Endothelial cell of umbilical vein (primary cell): ENCODE results near the gene C3orf38. TPM values are rescaled to one million over a fixed set of nuclear protein-coding genes. Genes with fewer than 3 reads are reported as not detected.

Experiments used
- BruUV-seq: library from RNA; stranded (reverse); fragments of 400-500 nt; replicated peaks from 2 replicates; lab custom pipeline; 2021; lab: Mats Ljungman, UMichigan
- CTCF ChIA-PET: fragments of 300-600, 350-600 bp; sonication (Branson Sonifier 250); formaldehyde crosslinking; loops from one replicate; lab custom pipeline; 2021; ENCODE audit warnings: antibody characterized with exemption, inconsistent platforms; lab: Charles Lee
- POLR2A ChIA-PET: fragments of 300-600, 350-600 bp; sonication (Branson Sonifier 250); formaldehyde crosslinking; loops from one replicate; lab custom pipeline; 2021; ENCODE audit warnings: antibody characterized with exemption, inconsistent platforms; lab: Charles Lee
- DNase-seq: peaks from one replicate; pipeline ENCODE4 v3.0.0-alpha.2; 2011; ENCODE audit warnings: low read depth, low spot score
- FAIRE-seq: peaks from 2 replicates; lab custom pipeline; 2011; peaks lifted over from hg19 to GRCh38; lab: Jason Lieb, UNC
- H2AFZ ChIP-seq: 2 replicates; pipeline ENCODE4 v1.6.0; 2012; ENCODE audit warnings: low read depth, low read length, control low read depth, inconsistent platforms
- H3K27ac ChIP-seq: 2 replicates; pipeline ENCODE4 v1.5.1; 2011; ENCODE audit warnings: low read depth, mild to moderate bottlenecking, control low read depth, low read length, moderate library complexity; ENCODE audit not compliant: insufficient read depth
- H3K27me3 ChIP-seq, 2 experiments: 2 replicates each; pipeline versions ENCODE4 v1.6.0 to v1.6.1; 2011; ENCODE audit warnings: low read length in 2 of 2, mixed read lengths in 1 of 2; ENCODE audit not compliant: control insufficient read depth in 2 of 2, insufficient read depth in 2 of 2
- H3K36me3 ChIP-seq, 2 experiments: 2 replicates in 1 of 2; 3 replicates in 1 of 2; pipeline ENCODE4 v1.5.1; 2011; ENCODE audit warnings: low read length in 2 of 2, mild to moderate bottlenecking in 1 of 2, moderate library complexity in 1 of 2; ENCODE audit not compliant: control insufficient read depth in 2 of 2, insufficient read depth in 2 of 2; ENCODE audit errors: extremely low read depth in 1 of 2
- H3K4me1 ChIP-seq: 3 replicates; pipeline ENCODE4 v1.5.1; 2011; ENCODE audit warnings: mild to moderate bottlenecking, low read length; ENCODE audit not compliant: control insufficient read depth, insufficient read depth; ENCODE audit errors: extremely low read depth
- H3K4me2 ChIP-seq: 2 replicates; pipeline ENCODE4 v1.6.1; 2011; ENCODE audit warnings: low read length, control low read depth, mixed read lengths; ENCODE audit not compliant: insufficient read depth
- H3K4me3 ChIP-seq, 3 experiments: fragments of 200-600 bp in 1 of 3; sonication (generic), shearing (Covaris generic) in 1 of 3; replicated peaks in 1 of 3; 2 replicates each; pipeline ENCODE4 v1.5.1; 2011 to 2016; ENCODE audit warnings: control low read depth in 3 of 3, low read length in 3 of 3, mild to moderate bottlenecking in 2 of 3, inconsistent platforms in 1 of 3, low read depth in 1 of 3, moderate library complexity in 1 of 3; ENCODE audit not compliant: insufficient read depth in 1 of 3
- H3K79me2 ChIP-seq: 2 replicates; pipeline ENCODE4 v1.6.0; 2012; ENCODE audit warnings: low read length, inconsistent platforms; ENCODE audit not compliant: control insufficient read depth, insufficient read depth
- H3K9ac ChIP-seq: replicated peaks from 2 replicates; pipeline ENCODE3; 2011; ENCODE audit warnings: low read length, control low read depth; ENCODE audit not compliant: insufficient read depth; ENCODE audit errors: extremely low read depth
- H3K9me1 ChIP-seq: replicated peaks from 3 replicates; pipeline ENCODE4 v1.6.0; 2011; ENCODE audit warnings: mild to moderate bottlenecking, low read length; ENCODE audit not compliant: control insufficient read depth, insufficient read depth; ENCODE audit errors: extremely low read depth
- H3K9me3 ChIP-seq: replicated peaks from 2 replicates; pipeline ENCODE4 v1.5.1; 2012; ENCODE audit warnings: low read length, inconsistent platforms; ENCODE audit not compliant: control insufficient read depth, insufficient read depth
- H4K20me1 ChIP-seq: replicated peaks from 2 replicates; pipeline ENCODE3; 2011; ENCODE audit warnings: mild to moderate bottlenecking, low read length; ENCODE audit not compliant: control insufficient read depth, insufficient read depth; ENCODE audit errors: extremely low read depth
- EZH2 ChIP-seq: IDR thresholded peaks from 2 replicates; pipeline ENCODE4 v1.6.1; 2012; ENCODE audit warnings: borderline replicate concordance, low read depth, mild to moderate bottlenecking, moderate library complexity, low read length, inconsistent platforms; ENCODE audit not compliant: severe bottlenecking
- FOS ChIP-seq: IDR thresholded peaks from 2 replicates; pipeline ENCODE4 v1.6.1; 2011; ENCODE audit warnings: mild to moderate bottlenecking, low read length, moderate library complexity, borderline replicate concordance; ENCODE audit not compliant: insufficient read depth
- GATA2 ChIP-seq: IDR thresholded peaks from 2 replicates; pipeline ENCODE4 v1.7.0; 2011; ENCODE audit warnings: low read depth, mild to moderate bottlenecking, moderate library complexity, mixed read lengths, low read length; ENCODE audit not compliant: insufficient read length, insufficient read depth
- JUN ChIP-seq: IDR thresholded peaks from 2 replicates; pipeline ENCODE4 v1.6.1; 2011; ENCODE audit warnings: borderline replicate concordance, low read depth; ENCODE audit not compliant: insufficient read length, insufficient read depth
- MYC ChIP-seq: IDR thresholded peaks from one replicate; pipeline ENCODE4 v1.6.1; 2011; ENCODE audit warnings: mild to moderate bottlenecking, low read depth, low read length
- POLR2A ChIP-seq: IDR thresholded peaks from 2 replicates; pipeline ENCODE4 v1.6.1; 2012; ENCODE audit warnings: low read depth, mild to moderate bottlenecking, control low read depth, low read length
- POLR2AphosphoS5 ChIP-seq: IDR thresholded peaks from 2 replicates; pipeline ENCODE4 v1.6.1; 2012; ENCODE audit warnings: low read depth, mild to moderate bottlenecking, control low read depth, low read length, moderate library complexity; ENCODE audit not compliant: insufficient read depth
- dilution Hi-C: fragments of 300-500 bp; cut with MboI; formaldehyde crosslinking; loops from one replicate; pipeline ENCODE4 v1.15.0; 2019; ENCODE audit warnings: low sequenced_read_pairs; ENCODE audit not compliant: extremely low pct_ligation_motif_present
- intact Hi-C: fragments of 100-400 bp; cut with micrococcal nuclease; formaldehyde crosslinking; loops from one replicate; pipeline ENCODE4 v1.10.0; 2022
- polyA plus RNA-seq, 4 experiments: library from polyadenylated mRNA; depleted of rRNA in 3 of 4; stranded (reverse) in 3 of 4; unstranded in 1 of 4; fragments of >200 nt; gene quantifications; 2 replicates each; pipeline versions ENCODE4 v1.2.1 to v1.2.3, GENCODE V29; 2011 to 2012; ENCODE audit warnings: missing spikeins in 1 of 4
- total RNA-seq: library from RNA; stranded (reverse); gene quantifications from 2 replicates; pipeline ENCODE4 v1.2.3, GENCODE V29; 2021
- TF ChIP-seq, protein P1 (sequence below), 2 donors: IDR thresholded peaks; 1 replicate in 1 of 2; 2 replicates in 1 of 2; pipeline ENCODE4 v1.5.1; 2011; ENCODE audit warnings: low read length in 2 of 2, mild to moderate bottlenecking in 2 of 2, moderate library complexity in 2 of 2, control low read depth in 1 of 2, inconsistent platforms in 1 of 2, low read depth in 1 of 2; ENCODE audit not compliant: insufficient read depth in 1 of 2; ENCODE audit errors: extremely low read depth in 1 of 2
- TF ChIP-seq, protein P2 (sequence below): IDR thresholded peaks from 2 replicates; pipeline ENCODE4 v1.6.1; 2011; ENCODE audit not compliant: insufficient read depth, insufficient read length

Gene C3orf38
- total and polyA plus RNA-seq, 2 donors (not counting 3 experiments of a cell fraction or from before 2014, with no cell fraction given) = 5.2 to 17.9 TPM

DNA sequence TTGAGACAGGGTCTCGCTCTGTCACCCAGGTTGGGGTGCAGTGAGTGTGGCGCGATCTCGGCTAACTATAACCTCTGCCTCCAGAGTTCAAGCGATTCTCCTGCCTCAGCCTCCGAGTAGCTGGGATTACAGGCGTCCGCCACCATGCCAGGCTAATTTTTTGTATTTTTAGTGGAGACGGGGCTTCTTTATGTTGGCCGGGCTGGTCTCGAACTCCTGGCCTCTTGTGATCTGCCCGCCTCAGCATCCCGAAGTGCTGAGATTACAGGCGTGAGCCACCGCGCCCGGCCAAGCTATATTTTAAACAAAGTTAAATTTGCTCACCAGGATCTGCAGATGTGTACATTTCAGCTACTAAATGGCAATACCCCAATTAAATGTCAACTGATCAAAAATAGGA lies 1.1 kb upstream of the C3orf38 start:
- no peaks in the 10 kb centered on the region for H4K20me1 ChIP-seq
- H2AFZ ChIP-seq = peak overlapping the region; percentile 98

More for the DNA sequence above, 1.1 kb upstream of the C3orf38 start:
- Histone ChIP-seq H3K4me2 (peak overlapping the region; percentile 98), H3K4me1 (peaks cover 13% of the 10 kb centered on the region), H3K9ac (peak overlapping the region; percentile 61), H3K27me3 (no peaks in the 10 kb centered on the region), H3K9me1 (no peaks in the 10 kb centered on the region), H3K36me3 (no peaks in the 10 kb centered on the region), H3K79me2 (peaks cover 26% of the 10 kb centered on the region), H3K27ac (no peak overlapping the region), H3K4me3 (peak overlapping the region; percentile 92 to 100 (median 96)), H3K9me3 (no peaks in the 10 kb centered on the region)
- DNase-seq (no peak), FAIRE-seq (no peak)
- CTCF ChIA-PET = interaction anchor here (1.1 to 2.8 kb wide), 4 partner anchors 10 to 144 kb away, joined by 3 to 12 read pairs (median 6); no protein-coding TSS in a partner anchor
- POLR2A ChIA-PET = interaction anchor here (1.8 kb wide), 1 partner anchor 90 kb away, joined by 7 read pairs; the partner anchor contains the start of genes CGGBP1 and ZNF654
- TF ChIP-seq EZH2 = no peak
- no peak for TF ChIP-seq MYC
- no peak for TF ChIP-seq POLR2A
- TF ChIP-seq GATA2 = no peak
- TF ChIP-seq, protein P1, sequence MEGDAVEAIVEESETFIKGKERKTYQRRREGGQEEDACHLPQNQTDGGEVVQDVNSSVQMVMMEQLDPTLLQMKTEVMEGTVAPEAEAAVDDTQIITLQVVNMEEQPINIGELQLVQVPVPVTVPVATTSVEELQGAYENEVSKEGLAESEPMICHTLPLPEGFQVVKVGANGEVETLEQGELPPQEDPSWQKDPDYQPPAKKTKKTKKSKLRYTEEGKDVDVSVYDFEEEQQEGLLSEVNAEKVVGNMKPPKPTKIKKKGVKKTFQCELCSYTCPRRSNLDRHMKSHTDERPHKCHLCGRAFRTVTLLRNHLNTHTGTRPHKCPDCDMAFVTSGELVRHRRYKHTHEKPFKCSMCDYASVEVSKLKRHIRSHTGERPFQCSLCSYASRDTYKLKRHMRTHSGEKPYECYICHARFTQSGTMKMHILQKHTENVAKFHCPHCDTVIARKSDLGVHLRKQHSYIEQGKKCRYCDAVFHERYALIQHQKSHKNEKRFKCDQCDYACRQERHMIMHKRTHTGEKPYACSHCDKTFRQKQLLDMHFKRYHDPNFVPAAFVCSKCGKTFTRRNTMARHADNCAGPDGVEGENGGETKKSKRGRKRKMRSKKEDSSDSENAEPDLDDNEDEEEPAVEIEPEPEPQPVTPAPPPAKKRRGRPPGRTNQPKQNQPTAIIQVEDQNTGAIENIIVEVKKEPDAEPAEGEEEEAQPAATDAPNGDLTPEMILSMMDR (IDR thresholded peaks at IDR 0.05; ENCODE audit: extremely low read depth in 1 of 2, insufficient read depth in 1 of 2, low read depth in 1 of 2, low read length in 2 of 2) = no peak
- TF ChIP-seq, protein P2, sequence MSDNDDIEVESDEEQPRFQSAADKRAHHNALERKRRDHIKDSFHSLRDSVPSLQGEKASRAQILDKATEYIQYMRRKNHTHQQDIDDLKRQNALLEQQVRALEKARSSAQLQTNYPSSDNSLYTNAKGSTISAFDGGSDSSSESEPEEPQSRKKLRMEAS = no peak
- TF ChIP-seq FOS = no peak
- TF ChIP-seq POLR2AphosphoS5 = no peak
- TF ChIP-seq JUN = no peak
- BruUV-seq = no TSS peak
- dilution Hi-C loops = no loop called here
- intact Hi-C loops = loop anchor here (1.0 kb wide), 1 partner anchor 89 kb away; the partner anchor contains the start of genes CGGBP1 and ZNF654
